Tibial nerve (tissue), 4 donors: ENCODE results near the gene MMEL1.

Experiments
- EP300 ChIP-seq, 2 donors: sonication (generic); formaldehyde crosslinking; IDR thresholded peaks; one replicate each; pipeline ENCODE4 v1.6.1; 2017; ENCODE audit warnings: antibody characterized with exemption in 2 of 2, mild to moderate bottlenecking in 1 of 2
- POLR2A ChIP-seq, 2 donors: fragments of 450-650 bp; IDR thresholded peaks; one replicate each; pipeline ENCODE4 v1.6.1; 2017; ENCODE audit warnings: antibody characterized with exemption in 2 of 2, mild to moderate bottlenecking in 2 of 2, moderate library complexity in 2 of 2
- TF ChIP-seq, protein P1 (sequence below), 5 experiments: fragments of 200-600 bp in 3 of 5; fragments of 450-650 bp in 2 of 5; sonication (generic) in 3 of 5; IDR thresholded peaks; one replicate each; pipeline ENCODE4 v1.5.1; 2016 to 2019; ENCODE audit warnings: antibody characterized with exemption in 5 of 5, mild to moderate bottlenecking in 3 of 5, moderate library complexity in 2 of 5

DNA sequence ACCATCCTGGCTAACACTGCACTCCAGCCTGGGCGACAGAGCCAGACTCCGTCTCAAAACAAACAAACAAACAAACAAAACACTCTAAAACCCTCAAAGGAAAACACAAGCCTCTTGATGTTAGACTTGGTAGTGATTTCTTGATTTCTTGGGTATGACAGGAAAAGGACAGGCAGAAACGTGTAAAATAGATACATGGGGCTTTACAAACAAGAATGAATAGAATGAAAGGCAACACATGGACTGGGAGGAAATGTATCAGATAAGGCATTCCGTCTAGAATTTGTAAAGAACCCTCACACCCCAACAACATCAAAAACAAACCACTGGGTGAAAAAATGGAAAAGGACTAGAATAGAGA lies 54.1 kb downstream of the MMEL1 start:
- TF ChIP-seq POLR2A (IDR thresholded peaks at IDR 0.05) (no peak), EP300 (IDR thresholded peaks at IDR 0.05) (no peak)
- TF ChIP-seq, protein P1, sequence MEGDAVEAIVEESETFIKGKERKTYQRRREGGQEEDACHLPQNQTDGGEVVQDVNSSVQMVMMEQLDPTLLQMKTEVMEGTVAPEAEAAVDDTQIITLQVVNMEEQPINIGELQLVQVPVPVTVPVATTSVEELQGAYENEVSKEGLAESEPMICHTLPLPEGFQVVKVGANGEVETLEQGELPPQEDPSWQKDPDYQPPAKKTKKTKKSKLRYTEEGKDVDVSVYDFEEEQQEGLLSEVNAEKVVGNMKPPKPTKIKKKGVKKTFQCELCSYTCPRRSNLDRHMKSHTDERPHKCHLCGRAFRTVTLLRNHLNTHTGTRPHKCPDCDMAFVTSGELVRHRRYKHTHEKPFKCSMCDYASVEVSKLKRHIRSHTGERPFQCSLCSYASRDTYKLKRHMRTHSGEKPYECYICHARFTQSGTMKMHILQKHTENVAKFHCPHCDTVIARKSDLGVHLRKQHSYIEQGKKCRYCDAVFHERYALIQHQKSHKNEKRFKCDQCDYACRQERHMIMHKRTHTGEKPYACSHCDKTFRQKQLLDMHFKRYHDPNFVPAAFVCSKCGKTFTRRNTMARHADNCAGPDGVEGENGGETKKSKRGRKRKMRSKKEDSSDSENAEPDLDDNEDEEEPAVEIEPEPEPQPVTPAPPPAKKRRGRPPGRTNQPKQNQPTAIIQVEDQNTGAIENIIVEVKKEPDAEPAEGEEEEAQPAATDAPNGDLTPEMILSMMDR (IDR thresholded peaks at IDR 0.05) = no peak
